HepG2 (cell line): ENCODE results near the gene NAT10. TPM values are rescaled to one million over a fixed set of nuclear protein-coding genes. Genes with fewer than 3 reads are reported as not detected.

Experiments used
- ARNT ChIP-seq: fragments of 450-650 bp; IDR thresholded peaks from 2 replicates; pipeline ENCODE4 v1.6.1; 2017
- CCAR2 ChIP-seq: fragments of 200-400 bp; formaldehyde crosslinking; optimal IDR thresholded peaks from 2 replicates; pipeline ENCODE3; 2018; ENCODE audit warnings: low read depth, mild to moderate bottlenecking, low read length, moderate library complexity
- DNMT1 ChIP-seq: sonication (generic); formaldehyde crosslinking; IDR thresholded peaks from 2 replicates; pipeline ENCODE4 v1.5.1; 2020; ENCODE audit warnings: mild to moderate bottlenecking, missing genetic modification reagents
- E2F2 ChIP-seq: sonication (generic); formaldehyde crosslinking; IDR thresholded peaks from 2 replicates; pipeline ENCODE4 v1.4.0; 2020; ENCODE audit warnings: missing genetic modification reagents, borderline replicate concordance
- FOXJ3 ChIP-seq: sonication (generic); formaldehyde crosslinking; IDR thresholded peaks from 2 replicates; pipeline ENCODE4 v1.4.0; 2020; ENCODE audit warnings: missing genetic modification reagents, mild to moderate bottlenecking, borderline replicate concordance
- GTF2F1 ChIP-seq: fragments of 150-350 bp; IDR thresholded peaks from 2 replicates; pipeline ENCODE4 v1.6.1; 2014; ENCODE audit warnings: low read length
- HIVEP1 ChIP-seq: sonication (generic); formaldehyde crosslinking; IDR thresholded peaks from 2 replicates; pipeline ENCODE4 v1.4.0; 2020; ENCODE audit warnings: mild to moderate bottlenecking, missing genetic modification reagents
- IKZF1 ChIP-seq: fragments of 450-650 bp; IDR thresholded peaks from 2 replicates; pipeline ENCODE4 v1.7.1; 2016
- NCOA5 ChIP-seq: sonication (generic); formaldehyde crosslinking; IDR thresholded peaks from 2 replicates; pipeline ENCODE4 v1.4.0; 2020; ENCODE audit warnings: missing genetic modification reagents
- PPARG ChIP-seq: conservative IDR thresholded peaks from 2 replicates; pipeline ENCODE4 v1.6.1; 2016; ENCODE audit warnings: missing biosample characterization, missing genetic modification reagents
- SAFB2 ChIP-seq: sonication (generic); formaldehyde crosslinking; IDR thresholded peaks from 2 replicates; pipeline ENCODE4 v1.5.1; 2020; ENCODE audit warnings: missing genetic modification reagents, low read depth, mild to moderate bottlenecking, borderline replicate concordance
- TBL1XR1 ChIP-seq: fragments of 150-350 bp; IDR thresholded peaks from 2 replicates; pipeline ENCODE4 v1.6.1; 2014; ENCODE audit warnings: borderline replicate concordance, low read length; ENCODE audit not compliant: partially characterized antibody
- TBP ChIP-seq: sonication (generic); formaldehyde crosslinking; IDR thresholded peaks from 2 replicates; pipeline ENCODE4 v1.5.0; 2020; ENCODE audit warnings: missing genetic modification reagents
- U2AF1 ChIP-seq: fragments of 200-400 bp; formaldehyde crosslinking; optimal IDR thresholded peaks from 2 replicates; pipeline ENCODE3; 2017; ENCODE audit warnings: mild to moderate bottlenecking, low read depth, low read length
- ZNF17 ChIP-seq: sonication (generic); formaldehyde crosslinking; IDR thresholded peaks from 2 replicates; pipeline ENCODE4 v1.5.0; 2020; ENCODE audit warnings: mild to moderate bottlenecking, missing genetic modification reagents
- ZNF224 ChIP-seq: sonication (generic); formaldehyde crosslinking; IDR thresholded peaks from 2 replicates; pipeline ENCODE4 v1.5.0; 2020; ENCODE audit warnings: mild to moderate bottlenecking, missing genetic modification reagents
- ZNF564 ChIP-seq: sonication (generic); formaldehyde crosslinking; IDR thresholded peaks from 2 replicates; pipeline ENCODE4 v1.8.1; 2023; ENCODE audit warnings: mild to moderate bottlenecking, missing genetic modification reagents
- ZNF607 ChIP-seq: sonication (generic); formaldehyde crosslinking; IDR thresholded peaks from 2 replicates; pipeline ENCODE4 v1.5.1; 2020; ENCODE audit warnings: missing genetic modification reagents, mild to moderate bottlenecking, borderline replicate concordance
- ZNF773 ChIP-seq: sonication (generic); formaldehyde crosslinking; IDR thresholded peaks from 2 replicates; pipeline ENCODE4 v1.4.0; 2020; ENCODE audit warnings: missing genetic modification reagents, borderline replicate concordance
- ZNF780A ChIP-seq: sonication (generic); formaldehyde crosslinking; IDR thresholded peaks from 2 replicates; pipeline ENCODE4 v1.8.0; 2022; ENCODE audit warnings: mild to moderate bottlenecking, missing genetic modification reagents, moderate library complexity
- ZNF788 ChIP-seq: sonication (generic); formaldehyde crosslinking; IDR thresholded peaks from 2 replicates; pipeline ENCODE4 v1.5.0; 2020; ENCODE audit warnings: mild to moderate bottlenecking, missing genetic modification reagents, borderline replicate concordance
- ZNF792 ChIP-seq: IDR thresholded peaks from 2 replicates; pipeline ENCODE4 v1.6.1; 2016
- ZSCAN9 ChIP-seq: IDR thresholded peaks from 2 replicates; pipeline ENCODE4 v1.6.1; 2016; ENCODE audit warnings: borderline replicate concordance
- polyA plus RNA-seq, 8 experiments: library from polyadenylated mRNA; depleted of rRNA in 3 of 8; stranded (reverse) in 7 of 8; unstranded in 1 of 8; fragments of >200 nt; fragmentation: Illumina TruSeq in 4 of 8; extraction: Trizol in 4 of 8; gene quantifications; 2 replicates each; pipeline versions ENCODE4 v1.2.1 to v1.2.3, GENCODE V29; 2011 to 2016; ENCODE audit warnings: low read depth in 4 of 8, missing spikeins in 1 of 8, mixed read lengths in 1 of 8; ENCODE audit not compliant: insufficient read depth in 1 of 8
- total RNA-seq, 5 experiments: library from RNA; depleted of rRNA; stranded (reverse); fragments of >200 nt; fragmentation: Illumina TruSeq; extraction: Trizol; gene quantifications; 2 replicates each; pipeline ENCODE4 v1.2.3, GENCODE V29; 2016; ENCODE audit warnings: low read depth in 1 of 5
- TF ChIP-seq, protein P1 (sequence below): sonication (generic); formaldehyde crosslinking; IDR thresholded peaks from 2 replicates; pipeline ENCODE4 v1.8.0; 2022; ENCODE audit warnings: low read depth, missing genetic modification reagents
- TF ChIP-seq, protein P2 (sequence below): sonication (generic); formaldehyde crosslinking; IDR thresholded peaks from 2 replicates; pipeline ENCODE4 v1.5.1; 2020; ENCODE audit warnings: missing genetic modification reagents, mild to moderate bottlenecking, borderline replicate concordance
- TF ChIP-seq, protein P3 (sequence below): sonication (generic); formaldehyde crosslinking; IDR thresholded peaks from 2 replicates; pipeline ENCODE4 v1.4.0; 2020; ENCODE audit warnings: missing genetic modification reagents

Gene NAT10
- total and polyA plus RNA-seq, 2 of the 13 experiments (the other 11 are each of a cell fraction or from before 2014, with no cell fraction given) = 33.9 to 51.9 TPM

DNA sequence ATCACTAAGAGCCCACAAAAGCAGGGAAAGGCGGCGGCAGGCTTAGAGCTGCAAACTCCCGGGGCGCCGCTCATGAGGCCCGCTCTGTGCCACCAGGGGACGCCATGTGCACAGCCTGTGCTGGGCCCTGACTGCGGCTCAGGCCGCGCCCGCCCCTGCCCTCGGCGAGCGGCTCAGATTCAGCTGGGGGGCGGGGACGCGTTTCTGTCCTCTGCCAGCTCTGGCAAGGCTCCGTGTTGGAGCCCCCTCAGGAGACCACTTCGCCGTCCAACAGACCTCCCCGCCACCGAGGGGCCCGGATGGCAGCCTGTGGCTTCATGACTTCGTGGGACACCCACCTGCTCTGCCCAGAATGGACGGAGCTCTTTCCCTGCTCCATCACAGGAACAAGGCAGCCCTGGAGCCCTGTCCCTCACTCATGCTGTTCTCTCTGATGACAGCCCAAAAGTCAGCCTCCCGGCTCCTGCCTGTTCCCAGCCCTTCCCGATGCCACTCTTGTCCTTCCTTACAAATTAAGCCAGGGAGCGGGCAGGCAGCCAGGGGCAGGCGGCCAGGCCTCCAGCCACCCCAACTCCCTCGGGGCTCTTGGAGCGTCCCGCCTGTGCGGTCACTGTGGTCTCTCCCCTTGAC, 69.1 kb downstream of the NAT10 start (continued):
- TF ChIP-seq ZNF788 (CRISPR knock-in tag) (no peak; the same call in 1 of the 2 replicates), ZSCAN9 (peak; percentile 30; the same call in 1 of the 2 replicates), NCOA5 (CRISPR knock-in tag) (no peak), SAFB2 (0 out of 2 replicates have a peak, but pooled peaks have one; percentile 50), GTF2F1 (no peak), E2F2 (CRISPR knock-in tag) (no peak), ZNF792 (CRISPR knock-in tag) (no peak), ZNF224 (CRISPR knock-in tag) (peak; percentile 85; the same call in 1 of the 2 replicates), ZNF607 (peak; percentile 65; the same call in 1 of the 2 replicates), IKZF1 (no peak), TBP (CRISPR knock-in tag) (no peak), HIVEP1 (peak; percentile 62), TBL1XR1 (no peak), ZNF564 (CRISPR knock-in tag) (no peak), FOXJ3 (no peak), ZNF780A (CRISPR knock-in tag) (no peak), DNMT1 (CRISPR knock-in tag) (peak; percentile 87), CCAR2 (no peak), ARNT (no peak), U2AF1 (no peak), ZNF773 (CRISPR knock-in tag) (no peak), ZNF17 (CRISPR knock-in tag) (no peak), PPARG (CRISPR knock-in tag) (0 out of 2 replicates have a peak, but pooled peaks have one; percentile 28)
- TF ChIP-seq, protein P1, sequence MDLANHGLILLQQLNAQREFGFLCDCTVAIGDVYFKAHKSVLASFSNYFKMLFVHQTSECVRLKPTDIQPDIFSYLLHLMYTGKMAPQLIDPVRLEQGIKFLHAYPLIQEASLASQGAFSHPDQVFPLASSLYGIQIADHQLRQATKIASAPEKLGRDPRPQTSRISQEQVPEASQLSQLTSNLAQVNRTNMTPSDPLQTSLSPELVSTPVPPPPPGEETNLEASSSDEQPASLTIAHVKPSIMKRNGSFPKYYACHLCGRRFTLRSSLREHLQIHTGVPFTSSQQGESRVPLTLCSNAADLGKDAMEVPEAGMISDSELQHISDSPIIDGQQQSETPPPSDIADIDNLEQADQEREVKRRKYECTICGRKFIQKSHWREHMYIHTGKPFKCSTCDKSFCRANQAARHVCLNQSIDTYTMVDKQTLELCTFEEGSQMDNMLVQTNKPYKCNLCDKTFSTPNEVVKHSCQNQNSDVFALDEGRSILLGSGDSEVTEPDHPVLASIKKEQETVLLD (CRISPR knock-in tag) = no peak
- TF ChIP-seq, protein P2, sequence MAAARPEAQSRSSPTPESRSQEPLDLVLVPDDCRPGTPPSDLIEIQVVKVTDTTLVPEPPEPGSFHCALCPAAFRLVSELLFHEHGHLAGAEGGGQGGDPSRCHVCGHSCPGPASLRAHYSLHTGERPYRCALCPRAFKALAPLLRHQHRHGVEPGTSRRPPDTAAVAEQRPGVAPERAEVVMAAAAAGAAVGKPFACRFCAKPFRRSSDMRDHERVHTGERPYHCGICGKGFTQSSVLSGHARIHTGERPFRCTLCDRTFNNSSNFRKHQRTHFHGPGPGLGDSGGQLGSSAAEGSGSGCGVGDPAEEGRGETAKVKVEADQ = 0 out of 2 replicates have a peak, but pooled peaks have one; percentile 61
- TF ChIP-seq, protein P3, sequence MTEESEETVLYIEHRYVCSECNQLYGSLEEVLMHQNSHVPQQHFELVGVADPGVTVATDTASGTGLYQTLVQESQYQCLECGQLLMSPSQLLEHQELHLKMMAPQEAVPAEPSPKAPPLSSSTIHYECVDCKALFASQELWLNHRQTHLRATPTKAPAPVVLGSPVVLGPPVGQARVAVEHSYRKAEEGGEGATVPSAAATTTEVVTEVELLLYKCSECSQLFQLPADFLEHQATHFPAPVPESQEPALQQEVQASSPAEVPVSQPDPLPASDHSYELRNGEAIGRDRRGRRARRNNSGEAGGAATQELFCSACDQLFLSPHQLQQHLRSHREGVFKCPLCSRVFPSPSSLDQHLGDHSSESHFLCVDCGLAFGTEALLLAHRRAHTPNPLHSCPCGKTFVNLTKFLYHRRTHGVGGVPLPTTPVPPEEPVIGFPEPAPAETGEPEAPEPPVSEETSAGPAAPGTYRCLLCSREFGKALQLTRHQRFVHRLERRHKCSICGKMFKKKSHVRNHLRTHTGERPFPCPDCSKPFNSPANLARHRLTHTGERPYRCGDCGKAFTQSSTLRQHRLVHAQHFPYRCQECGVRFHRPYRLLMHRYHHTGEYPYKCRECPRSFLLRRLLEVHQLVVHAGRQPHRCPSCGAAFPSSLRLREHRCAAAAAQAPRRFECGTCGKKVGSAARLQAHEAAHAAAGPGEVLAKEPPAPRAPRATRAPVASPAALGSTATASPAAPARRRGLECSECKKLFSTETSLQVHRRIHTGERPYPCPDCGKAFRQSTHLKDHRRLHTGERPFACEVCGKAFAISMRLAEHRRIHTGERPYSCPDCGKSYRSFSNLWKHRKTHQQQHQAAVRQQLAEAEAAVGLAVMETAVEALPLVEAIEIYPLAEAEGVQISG (CRISPR knock-in tag) = peak; percentile 73
